ENCODE data around the gene PEX11A.
"Not testable (repeated sequence)": the region's sequence is repeated elsewhere in the genome, so short reads cannot be mapped to it uniquely, and the experiment has no call there.

PEX11A gene, protein sequence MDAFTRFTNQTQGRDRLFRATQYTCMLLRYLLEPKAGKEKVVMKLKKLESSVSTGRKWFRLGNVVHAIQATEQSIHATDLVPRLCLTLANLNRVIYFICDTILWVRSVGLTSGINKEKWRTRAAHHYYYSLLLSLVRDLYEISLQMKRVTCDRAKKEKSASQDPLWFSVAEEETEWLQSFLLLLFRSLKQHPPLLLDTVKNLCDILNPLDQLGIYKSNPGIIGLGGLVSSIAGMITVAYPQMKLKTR

DNA sequence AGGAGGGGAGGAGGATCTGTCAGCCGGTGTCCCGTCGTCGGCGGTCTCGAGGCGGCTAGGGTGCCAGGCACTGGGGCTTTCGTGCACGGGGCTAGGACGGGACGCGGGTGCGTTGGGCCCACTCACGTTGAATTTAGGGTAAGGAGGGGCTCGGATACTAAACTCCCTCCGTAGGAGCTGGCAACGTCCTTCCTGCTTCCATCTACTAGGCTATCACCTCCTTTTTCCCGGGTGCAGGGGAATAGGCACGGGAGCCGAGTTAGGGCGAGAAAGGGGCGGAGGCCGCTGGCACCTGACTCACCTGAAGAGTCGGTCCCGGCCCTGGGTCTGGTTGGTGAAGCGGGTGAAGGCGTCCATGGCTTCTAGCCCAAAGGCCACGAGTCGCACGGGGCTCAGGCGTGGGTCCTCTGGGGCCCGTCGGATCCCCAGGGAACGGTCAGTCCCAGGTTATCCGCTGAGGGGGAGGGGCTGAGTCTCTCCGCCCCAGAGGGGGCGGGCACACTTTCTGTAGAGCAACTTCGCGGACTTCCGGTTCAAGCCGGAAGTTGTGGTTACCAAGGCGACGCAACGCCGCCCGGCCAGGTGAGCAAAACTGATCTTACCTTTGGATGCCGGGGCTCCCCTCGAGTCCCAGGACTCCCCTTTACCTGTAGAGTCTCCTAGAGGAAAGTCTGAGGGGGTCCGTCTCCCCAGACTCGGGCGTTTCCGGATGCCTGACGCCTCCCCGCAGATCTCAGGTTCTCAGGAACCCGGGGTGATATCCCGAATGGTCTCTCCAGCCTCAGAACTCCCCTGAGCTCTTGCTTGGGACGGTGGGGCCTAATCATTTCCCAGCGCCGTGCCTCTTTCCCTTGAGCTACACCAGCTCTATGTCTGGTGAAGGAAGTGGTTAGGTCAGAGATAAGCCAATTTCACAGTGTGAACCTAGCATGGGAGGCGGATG, at the start of gene PEX11A, which contains the start of gene WDR93:
TSS of gene PEX11A (minus strand) at position 479 of the 943 bp plus-strand sequence. CDS start at position 357, 122 bp downstream.
TSS of gene WDR93 (plus strand) at position 536 of the 943 bp plus-strand sequence. CDS start 10,936 bp downstream, outside the sequence.
- peak; percentile 48 to 57 for DNase-seq (ENCODE audit: low read depth in 2 of 2, low spot score in 1 of 2)

- DNase-seq (ENCODE audit: low read depth in 2 of 2, low spot score in 1 of 2) = peak in 1 of 2 donors; percentile 15
Measured at GRCh38 chr15:89740137-89740536, 49.6 kb upstream of the PEX11A start.

DNA sequence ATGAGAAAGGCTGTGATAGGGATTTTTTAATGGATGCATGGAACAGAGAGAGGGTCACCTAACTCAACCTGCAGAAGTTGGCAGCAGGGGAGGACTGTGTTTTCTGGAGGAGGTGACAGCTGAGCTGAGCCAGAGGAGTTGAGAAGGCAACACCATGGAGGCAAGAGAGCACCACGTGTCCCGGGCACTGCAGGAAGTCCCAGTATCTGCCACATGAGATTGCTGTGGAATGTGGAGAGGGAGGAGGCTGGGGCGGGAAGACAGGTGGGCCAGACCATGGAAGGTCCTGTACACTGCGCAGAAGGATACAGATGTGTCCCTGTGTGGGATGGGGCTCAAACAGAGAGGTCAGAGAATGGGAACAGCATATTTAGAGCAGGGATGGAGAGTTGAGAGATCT, 45.2 kb upstream of the PEX11A start:
- no peak for DNase-seq (ENCODE audit: low read depth in 2 of 2, low spot score in 1 of 2)

DNA sequence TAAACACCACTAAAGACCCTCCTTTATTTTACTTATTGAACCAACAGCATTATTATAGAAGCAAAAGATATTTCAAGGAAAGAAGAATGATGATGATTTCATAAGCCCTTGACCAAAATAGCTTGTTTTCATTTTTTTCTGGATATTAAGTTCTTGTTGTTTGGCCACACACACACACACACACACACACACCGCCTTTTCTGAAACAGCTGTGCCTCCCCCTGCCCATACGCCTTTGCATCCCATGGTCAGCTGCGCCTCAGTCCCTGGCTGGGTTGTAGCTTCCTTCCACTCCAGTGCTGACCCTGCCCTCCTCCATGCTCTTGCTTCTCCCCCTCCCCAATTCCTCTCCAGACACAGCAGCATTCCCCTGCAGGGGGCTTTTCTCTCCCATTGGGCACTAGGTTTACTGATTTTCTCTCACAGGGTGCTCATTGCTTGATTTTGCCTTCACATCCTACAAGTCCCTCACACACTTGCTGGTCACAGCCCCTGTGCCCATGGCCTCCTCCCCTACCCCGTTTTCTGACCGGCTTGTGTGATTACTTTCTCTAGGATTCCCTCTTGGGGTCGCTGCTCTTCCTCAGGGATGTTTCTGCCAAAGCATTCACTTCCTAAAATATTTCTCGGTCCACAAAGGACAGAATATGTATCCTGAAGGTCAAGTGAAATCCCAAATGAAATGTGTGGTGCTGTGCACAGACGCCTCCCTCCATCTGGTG, 42.1 kb upstream of the PEX11A start:
- DNase-seq (ENCODE audit: low read depth in 2 of 2, low spot score in 1 of 2) = no peak

DNA sequence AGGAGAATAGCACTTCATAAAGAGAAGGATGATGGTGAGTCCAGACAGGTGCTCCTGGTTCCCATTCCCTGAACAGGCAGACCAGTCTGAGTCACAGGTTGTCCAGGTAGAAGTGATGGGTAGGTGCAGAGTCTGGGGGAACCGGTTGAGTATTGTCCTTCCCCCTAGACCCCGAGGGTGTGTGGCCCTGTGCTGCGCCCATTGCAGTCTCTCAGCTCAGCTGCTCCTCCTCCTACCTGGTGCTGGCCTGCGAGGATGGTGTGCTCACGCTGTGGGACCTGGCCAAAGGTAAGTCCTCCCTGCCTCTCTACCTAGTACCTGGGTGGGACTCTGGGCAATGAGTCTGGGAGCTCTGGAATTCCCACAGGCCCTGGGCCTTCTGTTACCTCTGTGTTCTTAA, 40.7 kb upstream of the PEX11A start:
- DNase-seq (ENCODE audit: low read depth in 2 of 2, low spot score in 1 of 2) = no peak

GRCh38 chr15:89728254-89728653, 37.7 kb upstream of the PEX11A start:
- no peak for DNase-seq (ENCODE audit: low read depth in 2 of 2, low spot score in 1 of 2)

GRCh38 chr15:89725064-89725463, 34.5 kb upstream of the PEX11A start:
- DNase-seq (ENCODE audit: low read depth in 2 of 2, low spot score in 1 of 2) = no peak

DNA sequence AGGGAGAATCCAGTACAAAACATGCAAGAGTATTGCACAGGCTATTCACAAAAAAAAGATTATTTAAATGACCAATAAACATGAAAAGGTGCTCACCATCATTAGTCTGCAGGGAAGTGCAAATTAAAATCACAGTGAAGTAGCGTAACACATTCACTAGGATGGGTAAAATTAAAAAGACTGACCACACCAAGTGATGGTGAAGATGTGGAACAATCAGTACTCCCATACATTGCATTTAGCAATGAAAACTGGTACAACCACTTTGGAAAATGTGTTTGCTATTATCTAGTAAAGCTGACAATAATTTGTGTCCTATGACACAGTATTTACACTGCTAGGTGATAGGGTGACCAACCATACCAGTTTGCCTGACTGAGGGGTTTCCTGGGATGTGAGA, 34.1 kb upstream of the PEX11A start:
- DNase-seq (ENCODE audit: low read depth in 2 of 2, low spot score in 1 of 2) = no peak

DNA sequence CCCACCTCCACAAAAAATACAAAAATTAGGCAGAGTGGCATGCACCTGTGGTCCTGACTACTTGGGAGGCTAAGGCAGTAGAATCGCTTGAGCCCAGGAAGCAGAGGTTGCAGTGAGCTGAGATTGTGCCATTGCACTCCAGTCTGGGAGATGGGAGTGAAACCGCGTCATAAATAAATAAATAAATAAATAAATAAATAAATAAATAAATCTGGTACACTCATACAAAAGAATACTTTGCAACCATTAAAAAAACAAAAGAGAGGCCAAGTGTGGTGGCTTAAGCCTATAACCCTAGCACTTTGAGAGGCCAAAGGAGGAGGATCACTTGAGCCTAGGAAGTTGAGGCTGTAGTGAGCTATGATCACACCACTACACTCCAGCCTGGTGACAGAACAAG, 32.5 kb upstream of the PEX11A start:
- no peak for DNase-seq (ENCODE audit: low read depth in 2 of 2, low spot score in 1 of 2)

- no peak for DNase-seq (ENCODE audit: low read depth in 2 of 2, low spot score in 1 of 2)
Measured at GRCh38 chr15:89714775-89715174, 24.2 kb upstream of the PEX11A start.

GRCh38 chr15:89707577-89707976, 17.0 kb upstream of the PEX11A start:
- DNase-seq (ENCODE audit: low read depth in 2 of 2, low spot score in 1 of 2) = no peak

DNA sequence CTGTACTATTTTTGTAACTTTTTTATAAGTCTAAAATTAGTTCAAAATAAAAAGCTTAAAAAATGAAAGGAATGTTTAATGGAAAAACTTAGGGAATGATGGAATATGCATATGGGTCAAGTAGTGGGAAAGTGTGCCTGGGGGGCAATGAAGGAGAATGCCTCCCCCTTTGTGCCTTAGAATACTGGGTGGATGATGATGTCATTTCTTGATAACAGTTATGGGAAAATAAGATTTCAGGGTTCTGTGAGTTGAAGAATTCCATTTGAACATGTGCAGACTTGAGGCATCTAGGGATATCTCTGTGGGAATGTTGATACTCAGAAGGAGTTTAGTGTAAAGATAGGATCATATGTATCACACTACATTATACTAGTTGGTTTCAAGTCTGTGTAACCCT, 13.9 kb upstream of the PEX11A start:
- DNase-seq (ENCODE audit: low read depth in 2 of 2, low spot score in 1 of 2) = no peak

GRCh38 chr15:89695198-89695597, 4.6 kb upstream of the PEX11A start:
- DNase-seq (ENCODE audit: low read depth in 2 of 2, low spot score in 1 of 2) = no peak

DNA sequence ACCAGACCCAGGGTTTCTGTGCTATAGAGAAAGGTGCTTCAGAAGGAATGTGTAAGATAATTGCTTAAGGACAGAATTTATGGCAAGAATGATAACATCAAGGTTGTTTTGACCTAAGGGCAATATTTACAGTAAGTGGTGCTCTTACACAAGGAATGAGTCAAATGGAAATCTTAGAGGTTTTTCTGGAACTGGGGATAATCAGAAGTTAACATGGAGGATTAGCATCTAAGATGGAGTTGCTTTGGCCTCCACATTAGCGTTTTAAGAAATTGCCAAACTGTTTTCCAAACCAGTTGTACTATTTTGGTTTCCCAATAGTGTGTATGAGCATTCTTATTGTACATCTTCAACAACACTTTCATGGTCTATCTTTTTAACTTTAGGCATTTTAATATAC, 3.1 kb upstream of the PEX11A start:
- DNase-seq (ENCODE audit: low read depth in 2 of 2, low spot score in 1 of 2) = no peak

DNA sequence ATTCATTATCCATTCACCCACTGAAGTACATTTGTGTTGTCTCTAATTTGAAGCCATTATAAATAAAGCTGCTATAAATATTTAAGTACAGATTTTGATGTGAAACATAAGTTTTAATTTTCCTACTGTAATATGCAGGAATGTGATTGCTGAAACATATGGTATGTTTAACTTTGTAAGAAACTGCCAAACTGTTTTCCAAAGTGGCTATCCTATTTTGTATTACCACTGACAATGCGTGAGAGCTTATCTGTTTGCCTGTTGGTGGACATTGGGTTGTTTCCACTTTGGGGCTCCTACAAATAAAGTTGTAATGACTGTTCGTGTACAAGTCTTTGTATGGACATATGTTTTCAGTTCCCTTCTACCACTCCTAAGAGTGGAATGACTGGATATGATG, 2.5 kb upstream of the PEX11A start:
- no peak for DNase-seq (ENCODE audit: low read depth in 2 of 2, low spot score in 1 of 2)

GRCh38 chr15:89689930-89690275, 651 bp downstream of the PEX11A start:
- not testable (repeated sequence) for DNase-seq (ENCODE audit: low read depth in 2 of 2, low spot score in 1 of 2)

DNA sequence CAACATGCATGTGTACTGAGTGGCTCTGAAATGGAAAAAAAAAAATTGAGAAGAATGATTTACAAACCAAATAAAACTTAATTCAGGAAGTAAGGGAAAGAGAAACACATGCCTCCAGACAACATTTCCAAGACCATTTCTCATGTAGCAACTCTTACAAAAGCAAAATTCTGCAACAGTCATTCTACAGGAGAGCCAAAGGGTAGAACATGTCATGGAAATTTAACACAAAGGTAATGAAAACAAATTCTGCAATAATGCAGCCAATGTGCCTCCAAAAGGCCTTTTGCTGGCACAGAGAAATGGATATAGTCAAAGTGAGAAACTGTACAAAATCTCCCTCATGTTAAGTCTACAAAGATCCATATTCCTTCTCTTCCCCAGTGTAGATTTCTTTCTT, 4.0 kb downstream of the PEX11A start:
- DNase-seq (ENCODE audit: low read depth in 2 of 2, low spot score in 1 of 2) = no peak

DNA sequence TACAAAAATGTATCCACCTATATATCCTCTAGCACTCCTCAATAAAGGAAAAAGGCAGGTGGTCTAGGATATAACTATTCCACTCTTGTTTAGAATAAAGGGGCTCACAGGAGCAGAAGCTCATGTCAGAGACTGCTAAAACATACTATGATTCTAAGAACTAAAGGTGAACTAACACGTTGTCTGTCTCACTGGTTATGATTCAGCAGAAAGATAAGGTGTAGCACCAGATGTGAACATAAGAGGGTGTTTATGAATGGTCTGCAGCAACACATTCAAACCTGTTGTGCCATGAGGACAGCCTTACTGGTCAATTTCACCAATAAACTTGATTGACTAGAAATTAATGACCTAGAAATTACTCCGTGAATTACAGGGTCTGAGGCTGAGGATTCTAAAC, 4.6 kb downstream of the PEX11A start:
- DNase-seq (ENCODE audit: low read depth in 2 of 2, low spot score in 1 of 2) = no peak

- no peak for DNase-seq (ENCODE audit: low read depth in 2 of 2, low spot score in 1 of 2)
Measured at GRCh38 chr15:89681146-89681545, 9.4 kb downstream of the PEX11A start.

- no peak for DNase-seq (ENCODE audit: low read depth in 2 of 2, low spot score in 1 of 2)
Measured at GRCh38 chr15:89680282-89680873, 10.2 kb downstream of the PEX11A start.

DNA sequence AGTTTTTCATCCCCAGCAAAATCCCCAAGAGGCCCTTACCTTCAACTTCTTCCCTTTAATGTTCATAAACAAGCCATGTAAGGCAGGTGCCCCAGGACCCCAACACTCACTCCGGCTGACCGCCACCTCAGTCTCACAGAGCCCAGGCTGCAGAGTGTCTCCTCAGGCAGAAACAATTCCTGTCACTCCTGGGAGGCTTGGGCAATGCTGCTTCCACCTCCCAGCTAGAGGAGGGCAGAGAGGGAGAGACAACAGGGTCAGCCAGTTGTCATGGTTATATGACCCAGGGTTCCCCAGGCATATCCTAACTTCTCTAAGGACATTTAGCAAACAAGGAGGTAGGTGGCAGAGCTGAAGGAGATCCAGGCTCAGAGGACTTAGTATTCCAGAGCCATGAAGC, 11.3 kb downstream of the PEX11A start, which contains the start of gene PLIN1:
TSS of gene PLIN1 (minus strand) at position 156 of the 400 bp plus-strand sequence. CDS start 1,878 bp downstream, outside the sequence.
- no peak for DNase-seq (ENCODE audit: low read depth in 2 of 2, low spot score in 1 of 2)

Measured in stimulated activated CD8-positive, alpha-beta memory T cell treated with anti-CD3 and anti-CD28 coated beads, Interleukin-4, amount 100 ng/mL, for 4 hours (primary cell).